GM21367 (cell line): ENCODE results near the gene PAPPA.

Source experiments
- ATAC-seq: cut with Tn5 transposase; IDR thresholded peaks from one replicate; pipeline ENCODE4 v1.9.1; 2021; ENCODE audit not compliant: unreplicated experiment

PAPPA gene

GRCh38 chr9:116223926-116224325, 70.3 kb downstream of the PAPPA start:
- ATAC-seq, result no peak

- ATAC-seq, result no peak
Observed at GRCh38 chr9:116230051-116230632, 76.6 kb downstream of the PAPPA start.

GRCh38 chr9:116232424-116233159, 79.0 kb downstream of the PAPPA start:
- no peak for ATAC-seq

GRCh38 chr9:116233160-116233530, 79.6 kb downstream of the PAPPA start:
- ATAC-seq, result no peak

GRCh38 chr9:116234081-116234480, 80.5 kb downstream of the PAPPA start:
- ATAC-seq, result no peak

- ATAC-seq, result no peak
Observed at GRCh38 chr9:116236979-116237378, 83.4 kb downstream of the PAPPA start.

GRCh38 chr9:116237456-116237855, 83.9 kb downstream of the PAPPA start:
- no peak for ATAC-seq

- no peak for ATAC-seq
Observed at GRCh38 chr9:116238225-116238624, 84.6 kb downstream of the PAPPA start.

GRCh38 chr9:116238776-116239340, 85.3 kb downstream of the PAPPA start:
- ATAC-seq, result no peak

- no peak for ATAC-seq
Observed at GRCh38 chr9:116243708-116244107, 90.1 kb downstream of the PAPPA start.

GRCh38 chr9:116247284-116247683, 93.7 kb downstream of the PAPPA start:
- no peak for ATAC-seq

- no peak for ATAC-seq
Observed at GRCh38 chr9:116247791-116248374, 94.3 kb downstream of the PAPPA start.

- no peak for ATAC-seq
Observed at GRCh38 chr9:116250891-116251290, 97.3 kb downstream of the PAPPA start.

GRCh38 chr9:116251366-116251765, 97.8 kb downstream of the PAPPA start:
- ATAC-seq, result no peak

GRCh38 chr9:116260531-116260930, 106.9 kb downstream of the PAPPA start:
- no peak for ATAC-seq

- ATAC-seq, result no peak
Observed at GRCh38 chr9:116262448-116262847, 108.9 kb downstream of the PAPPA start.

GRCh38 chr9:116264361-116264760, 110.8 kb downstream of the PAPPA start:
- no peak for ATAC-seq

- ATAC-seq, result no peak
Observed at GRCh38 chr9:116267021-116267420, 113.4 kb downstream of the PAPPA start.

GRCh38 chr9:116269250-116269649, 115.7 kb downstream of the PAPPA start:
- no peak for ATAC-seq

GRCh38 chr9:116270546-116270945, 117.0 kb downstream of the PAPPA start:
- ATAC-seq, result no peak

- no peak for ATAC-seq
Observed at GRCh38 chr9:116271340-116271739, 117.7 kb downstream of the PAPPA start.

GRCh38 chr9:116271991-116272390, 118.4 kb downstream of the PAPPA start:
- ATAC-seq, result no peak
